Kidney (tissue), 14 donors: ENCODE measurements around the gene ACAD11. TPM values are rescaled to one million over a fixed set of nuclear protein-coding genes. Genes with fewer than 3 reads are reported as not detected.
"Not testable (repeated sequence)": the region's sequence is repeated elsewhere in the genome, so short reads cannot be mapped to it uniquely, and the experiment has no call there.

Experiments
- DNase-seq, 5 donors: peaks; one replicate each; pipeline ENCODE4 v3.0.0-alpha.2; 2013 to 2020
- FAIRE-seq: peaks from 2 replicates; lab custom pipeline; 2012; peaks lifted over from hg19 to GRCh38; lab: Jason Lieb, UNC
- H3K27ac ChIP-seq, 2 donors: one replicate each; pipeline ENCODE4 v1.7.0; 2013; ENCODE audit warnings: low read depth in 2 of 2, low read length in 2 of 2, inconsistent platforms in 1 of 2
- H3K27me3 ChIP-seq: one replicate; pipeline ENCODE4 v1.7.1; 2013; ENCODE audit warnings: low read length, inconsistent platforms; ENCODE audit not compliant: control insufficient read depth, insufficient read depth
- H3K36me3 ChIP-seq, 3 donors: one replicate each; pipeline versions ENCODE4 v1.7.0 to v1.7.1; 2013; ENCODE audit warnings: low read length in 3 of 3, control low read depth in 1 of 3, inconsistent platforms in 1 of 3; ENCODE audit not compliant: insufficient read depth in 3 of 3, control insufficient read depth in 2 of 3
- H3K4me1 ChIP-seq, 3 donors: one replicate each; pipeline versions ENCODE4 v1.7.0 to v1.7.1; 2013; ENCODE audit warnings: low read length in 3 of 3, inconsistent platforms in 1 of 3, low read depth in 1 of 3; ENCODE audit not compliant: control insufficient read depth in 2 of 3, insufficient read depth in 2 of 3
- H3K4me3 ChIP-seq, 3 donors: one replicate each; pipeline versions ENCODE4 v1.7.0 to v1.8.1; 2013; ENCODE audit warnings: low read length in 3 of 3, control low read depth in 1 of 3, inconsistent platforms in 1 of 3
- H3K9ac ChIP-seq, 3 donors: one replicate each; pipeline versions ENCODE4 v1.7.0 to v1.7.1; 2013; ENCODE audit warnings: low read length in 3 of 3, control low read depth in 1 of 3, inconsistent platforms in 1 of 3
- H3K9me3 ChIP-seq, 3 donors: one replicate each; pipeline versions ENCODE4 v1.7.0 to v1.7.1; 2013; ENCODE audit warnings: low read length in 3 of 3, control low read depth in 1 of 3, inconsistent platforms in 1 of 3; ENCODE audit not compliant: control insufficient read depth in 2 of 3, insufficient read depth in 1 of 3
- intact Hi-C: fragments of 100-400 bp; cut with DNase I; formaldehyde crosslinking; loops from one replicate; pipeline ENCODE4 v1.11.1; 2022
- polyA plus RNA-seq: library from polyadenylated mRNA; stranded (reverse); fragments of 350-450 nt; fragmentation: Illumina TruSeq; extraction: RNeasy Lipid Tissue Mini Kit (QIAGEN cat#74804); gene quantifications from one replicate; pipeline ENCODE4 v1.2.3, GENCODE V29; 2014; ENCODE audit warnings: low read depth, low replicate concordance; ENCODE audit not compliant: insufficient read depth
- total RNA-seq: library from RNA; stranded (reverse); fragmentation: NEBNext Ultra II Directional; extraction: Animal tissue kit (Norgen Biotek cat#: 25700); gene quantifications from one replicate; pipeline ENCODE4 v1.2.1, GENCODE V29; 2021
- TF ChIP-seq, protein P1 (sequence below): IDR thresholded peaks from 3 replicates; pipeline ENCODE4 v1.5.1; 2012; ENCODE audit warnings: mild to moderate bottlenecking, moderate library complexity, borderline replicate concordance; ENCODE audit not compliant: insufficient read depth; ENCODE audit errors: extremely low read depth
- donor health status: control.
- donor health status: control.
- donor health status: control.
- donor health status: control.
- donor health status: control.
- donor health status: DM: yes; HTN: yes; CAD: no.
- donor health status: Normal renal cell carcinoma (clear cell type).

ACAD11 gene
- total and polyA plus RNA-seq, 2 donors from 2014 or later = 21.4 to 47.7 TPM

DNA sequence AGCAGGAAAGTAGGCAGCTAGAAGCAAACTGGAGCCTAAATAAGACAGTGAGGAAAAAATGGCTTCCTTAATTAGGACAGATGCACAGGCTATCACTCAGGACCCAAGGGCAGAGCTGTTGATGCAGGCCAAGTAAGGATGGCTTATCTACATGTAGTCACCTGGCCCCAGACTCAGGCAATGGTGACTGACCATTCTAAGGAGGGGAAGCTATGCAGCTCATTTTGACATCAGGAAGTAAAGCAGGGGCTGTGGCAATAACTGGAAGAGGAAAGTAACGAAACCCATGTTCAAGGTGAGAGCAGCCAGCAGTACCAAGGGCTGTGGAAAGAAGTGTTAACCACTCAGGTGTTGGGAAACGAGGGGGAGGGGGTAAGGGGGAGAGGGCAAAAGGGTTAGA, 16.2 kb downstream of the ACAD11 start:
- TF ChIP-seq, protein P1, sequence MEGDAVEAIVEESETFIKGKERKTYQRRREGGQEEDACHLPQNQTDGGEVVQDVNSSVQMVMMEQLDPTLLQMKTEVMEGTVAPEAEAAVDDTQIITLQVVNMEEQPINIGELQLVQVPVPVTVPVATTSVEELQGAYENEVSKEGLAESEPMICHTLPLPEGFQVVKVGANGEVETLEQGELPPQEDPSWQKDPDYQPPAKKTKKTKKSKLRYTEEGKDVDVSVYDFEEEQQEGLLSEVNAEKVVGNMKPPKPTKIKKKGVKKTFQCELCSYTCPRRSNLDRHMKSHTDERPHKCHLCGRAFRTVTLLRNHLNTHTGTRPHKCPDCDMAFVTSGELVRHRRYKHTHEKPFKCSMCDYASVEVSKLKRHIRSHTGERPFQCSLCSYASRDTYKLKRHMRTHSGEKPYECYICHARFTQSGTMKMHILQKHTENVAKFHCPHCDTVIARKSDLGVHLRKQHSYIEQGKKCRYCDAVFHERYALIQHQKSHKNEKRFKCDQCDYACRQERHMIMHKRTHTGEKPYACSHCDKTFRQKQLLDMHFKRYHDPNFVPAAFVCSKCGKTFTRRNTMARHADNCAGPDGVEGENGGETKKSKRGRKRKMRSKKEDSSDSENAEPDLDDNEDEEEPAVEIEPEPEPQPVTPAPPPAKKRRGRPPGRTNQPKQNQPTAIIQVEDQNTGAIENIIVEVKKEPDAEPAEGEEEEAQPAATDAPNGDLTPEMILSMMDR = no peak
- H3K9ac ChIP-seq = no peak overlapping the region
- H3K27me3 ChIP-seq = no peaks in the 10 kb centered on the region
- FAIRE-seq (no peak), DNase-seq (no peak)
- H3K9me3 ChIP-seq = no peaks in the 10 kb centered on the region
- peaks cover 0 to 12% (median 10%) of the 10 kb centered on the region in 3 donors for H3K36me3 ChIP-seq
- no peak overlapping the region for H3K27ac ChIP-seq
- no peaks in the 10 kb centered on the region for H3K4me1 ChIP-seq
- H3K4me3 ChIP-seq = no peak overlapping the region
- intact Hi-C loops = loop anchor here (5.0 kb wide), 1 partner anchor 106 kb away; no protein-coding TSS in a partner anchor

- H3K4me3 ChIP-seq = no peak overlapping the region
- intact Hi-C loops = loop anchor here (5.0 kb wide), 1 partner anchor 105 kb away; no protein-coding TSS in a partner anchor
- no peak overlapping the region for H3K27ac ChIP-seq
- DNase-seq (no peak), FAIRE-seq (no peak)
- no peak overlapping the region for H3K9ac ChIP-seq
- H3K36me3 ChIP-seq = peaks cover 0 to 21% (median 10%) of the 10 kb centered on the region in 3 donors
- no peaks in the 10 kb centered on the region for H3K4me1 ChIP-seq
- TF ChIP-seq, protein P1 = no peak
- no peaks in the 10 kb centered on the region for H3K27me3 ChIP-seq
- no peaks in the 10 kb centered on the region for H3K9me3 ChIP-seq
Measured at GRCh38 chr3:132642539-132642847, 17.1 kb downstream of the ACAD11 start.

GRCh38 chr3:132641837-132642538, 17.6 kb downstream of the ACAD11 start:
- Histone ChIP-seq H3K4me3 (no peak overlapping the region), H3K9me3 (no peaks in the 10 kb centered on the region), H3K27ac (no peak overlapping the region), H3K27me3 (no peaks in the 10 kb centered on the region), H3K9ac (no peak overlapping the region), H3K4me1 (no peaks in the 10 kb centered on the region), H3K36me3 (peaks cover 0 to 25% (median 10%) of the 10 kb centered on the region in 3 donors)
- intact Hi-C loops = loop anchor here (5.0 kb wide), 1 partner anchor 105 kb away; no protein-coding TSS in a partner anchor
- TF ChIP-seq, protein P1 = peak; percentile 55
- DNase-seq (peak in 2 of 5 donors; percentile 37 to 55), FAIRE-seq (peak; percentile 91)

DNA sequence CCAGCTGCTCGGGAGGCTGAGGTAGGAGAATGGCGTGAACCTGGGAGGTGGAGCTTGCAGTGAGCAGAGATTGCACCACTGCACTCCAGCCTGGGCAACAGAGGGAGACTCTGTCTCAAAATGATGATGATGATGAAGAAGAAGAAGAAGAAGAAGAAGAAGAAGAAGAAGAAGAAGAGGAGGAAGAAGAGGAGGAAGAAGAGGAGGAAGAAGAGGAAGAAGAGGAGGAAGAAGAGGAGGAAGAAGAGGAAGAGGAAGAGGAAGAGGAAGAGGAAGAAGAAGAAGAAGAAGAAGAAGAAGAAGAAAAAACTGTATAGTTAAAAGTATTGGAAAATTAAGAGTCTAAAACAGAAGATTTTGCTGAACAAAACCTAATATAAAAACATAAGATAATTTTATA, 18.2 kb downstream of the ACAD11 start:
- not testable (repeated sequence) for FAIRE-seq
- H3K36me3 ChIP-seq = peaks cover 0 to 29% (median 14%) of the 10 kb centered on the region in 3 donors

More for the DNA sequence above, 18.2 kb downstream of the ACAD11 start:
- not testable (repeated sequence) for H3K9me3 ChIP-seq, H3K4me1 ChIP-seq, H3K27me3 ChIP-seq, H3K27ac ChIP-seq, H3K4me3 ChIP-seq, DNase-seq, H3K9ac ChIP-seq
- intact Hi-C loops = loop anchor here (5.0 kb wide), 1 partner anchor 104 kb away; no protein-coding TSS in a partner anchor
